ENCODE data around the gene FUBP1. TPM values are rescaled to one million over a fixed set of nuclear protein-coding genes. Genes with fewer than 3 reads are reported as not detected.

The FUBP1 gene
- total RNA-seq, 4 donors from 2014 or later = 48.2 to 86.8 (median 51.1) TPM

GRCh38 chr1:77929806-77930205 is 49.1 kb downstream of the FUBP1 start:
- H3K36me3 ChIP-seq = peaks cover 38 to 96% (median 82%) of the 10 kb centered on the region in 4 donors
- no peaks in the 10 kb centered on the region for H3K9me3 ChIP-seq
- TF ChIP-seq POLR2AphosphoS5 (IDR thresholded peaks at IDR 0.05) (peak in 1 of 2 donors; percentile 8), POLR2A (IDR thresholded peaks at IDR 0.05; ENCODE audit: low read depth) (no peak)
- no peak overlapping the region for H3K27ac ChIP-seq (replicated peaks in 1 of 4)
- 97% methylated on average over 2 of the region's 2 CpGs for WGBS
- intact Hi-C loops (cut with DNase I) = no loop called here
- peaks cover 0 to 17% (median 12%) of the 10 kb centered on the region in 4 donors for H3K4me1 ChIP-seq
- no peak for DNase-seq (ENCODE audit: extremely low spot score)
- no peaks in the 10 kb centered on the region for H3K27me3 ChIP-seq
- no peak overlapping the region for H3K4me3 ChIP-seq

- peak overlapping the region in 1 of 4 donors; percentile 32 for H3K27ac ChIP-seq (replicated peaks in 1 of 4)
- H3K4me3 ChIP-seq = no peak overlapping the region
- H3K27me3 ChIP-seq = no peaks in the 10 kb centered on the region
- WGBS = 88% methylated on average over 4 of the region's 4 CpGs
- no peaks in the 10 kb centered on the region for H3K9me3 ChIP-seq
- H3K36me3 ChIP-seq = peaks cover 28 to 97% (median 80%) of the 10 kb centered on the region in 4 donors
- H3K4me1 ChIP-seq = peaks cover 0 to 27% (median 16%) of the 10 kb centered on the region in 4 donors
- intact Hi-C loops (cut with DNase I) = no loop called here
- no peak for DNase-seq (ENCODE audit: extremely low spot score)
- no peak for TF ChIP-seq EP300 (IDR thresholded peaks at IDR 0.05)
- no peak for TF ChIP-seq POLR2A (IDR thresholded peaks at IDR 0.05; ENCODE audit: low read depth)
- no peak for TF ChIP-seq POLR2AphosphoS5 (IDR thresholded peaks at IDR 0.05)
- TF ChIP-seq CTCF (IDR thresholded peaks at IDR 0.05) = no peak
These were observed 51.5 kb downstream of the FUBP1 start for GRCh38 chr1:77927414-77927813.

- peak overlapping the region; percentile 30 to 53 (median 32) for H3K27ac ChIP-seq (replicated peaks in 1 of 4)
- WGBS = 66% methylated on average over 13 of the region's 13 CpGs
- TF ChIP-seq POLR2AphosphoS5 (IDR thresholded peaks at IDR 0.05) = peak in 1 of 2 donors; percentile 48
- TF ChIP-seq POLR2A (IDR thresholded peaks at IDR 0.05; ENCODE audit: low read depth) = no peak
- peaks cover 0 to 27% (median 16%) of the 10 kb centered on the region in 4 donors for H3K4me1 ChIP-seq
- no peaks in the 10 kb centered on the region for H3K27me3 ChIP-seq
- intact Hi-C loops (cut with DNase I) = no loop called here
- peaks cover 30 to 96% (median 78%) of the 10 kb centered on the region in 4 donors for H3K36me3 ChIP-seq
- H3K9me3 ChIP-seq = no peaks in the 10 kb centered on the region
- H3K4me3 ChIP-seq = peak overlapping the region; percentile 7 to 32 (median 22)
- no peak for DNase-seq (ENCODE audit: extremely low spot score)
These were observed 52.1 kb downstream of the FUBP1 start for GRCh38 chr1:77926561-77927357.

GRCh38 chr1:77925956-77926355 is 52.9 kb downstream of the FUBP1 start:
- TF ChIP-seq POLR2AphosphoS5 (IDR thresholded peaks at IDR 0.05) (no peak), EP300 (IDR thresholded peaks at IDR 0.05) (no peak), CTCF (IDR thresholded peaks at IDR 0.05) (no peak), POLR2A (IDR thresholded peaks at IDR 0.05; ENCODE audit: low read depth) (no peak)
- Histone ChIP-seq H3K36me3 (peaks cover 34 to 96% (median 78%) of the 10 kb centered on the region in 4 donors), H3K27ac (replicated peaks in 1 of 4) (peak overlapping the region; percentile 30 to 53 (median 32)), H3K4me1 (peaks cover 0 to 27% (median 16%) of the 10 kb centered on the region in 4 donors), H3K9me3 (no peaks in the 10 kb centered on the region), H3K27me3 (no peaks in the 10 kb centered on the region), H3K4me3 (peak overlapping the region in 3 of 4 donors; percentile 7 to 32 (median 20))
- WGBS = 56% methylated on average over 2 of the region's 2 CpGs
- intact Hi-C loops (cut with DNase I) = no loop called here
- DNase-seq (ENCODE audit: extremely low spot score) = no peak

- peaks cover 30 to 96% (median 78%) of the 10 kb centered on the region in 4 donors for H3K36me3 ChIP-seq
- DNase-seq (ENCODE audit: extremely low spot score) = no peak
- H3K4me3 ChIP-seq = no peak overlapping the region
- H3K27me3 ChIP-seq = no peaks in the 10 kb centered on the region
- TF ChIP-seq CTCF (IDR thresholded peaks at IDR 0.05) = no peak
- H3K27ac ChIP-seq (replicated peaks in 1 of 4) = peak overlapping the region in 2 of 4 donors; percentile 1 to 24
- WGBS = 38% methylated on average over 1 of the region's 1 CpG
- intact Hi-C loops (cut with DNase I) = no loop called here
- H3K9me3 ChIP-seq = no peaks in the 10 kb centered on the region
- peaks cover 0 to 27% (median 16%) of the 10 kb centered on the region in 4 donors for H3K4me1 ChIP-seq
These were observed 53.4 kb downstream of the FUBP1 start for GRCh38 chr1:77925518-77925917.

Measured in esophagus muscularis mucosa (tissue), 4 donors.